ENCODE measurements around the gene AP3B1.
A peak's percentile ranks its signal among the peaks of the same experiment; 100 is the strongest.

Gene AP3B1, protein sequence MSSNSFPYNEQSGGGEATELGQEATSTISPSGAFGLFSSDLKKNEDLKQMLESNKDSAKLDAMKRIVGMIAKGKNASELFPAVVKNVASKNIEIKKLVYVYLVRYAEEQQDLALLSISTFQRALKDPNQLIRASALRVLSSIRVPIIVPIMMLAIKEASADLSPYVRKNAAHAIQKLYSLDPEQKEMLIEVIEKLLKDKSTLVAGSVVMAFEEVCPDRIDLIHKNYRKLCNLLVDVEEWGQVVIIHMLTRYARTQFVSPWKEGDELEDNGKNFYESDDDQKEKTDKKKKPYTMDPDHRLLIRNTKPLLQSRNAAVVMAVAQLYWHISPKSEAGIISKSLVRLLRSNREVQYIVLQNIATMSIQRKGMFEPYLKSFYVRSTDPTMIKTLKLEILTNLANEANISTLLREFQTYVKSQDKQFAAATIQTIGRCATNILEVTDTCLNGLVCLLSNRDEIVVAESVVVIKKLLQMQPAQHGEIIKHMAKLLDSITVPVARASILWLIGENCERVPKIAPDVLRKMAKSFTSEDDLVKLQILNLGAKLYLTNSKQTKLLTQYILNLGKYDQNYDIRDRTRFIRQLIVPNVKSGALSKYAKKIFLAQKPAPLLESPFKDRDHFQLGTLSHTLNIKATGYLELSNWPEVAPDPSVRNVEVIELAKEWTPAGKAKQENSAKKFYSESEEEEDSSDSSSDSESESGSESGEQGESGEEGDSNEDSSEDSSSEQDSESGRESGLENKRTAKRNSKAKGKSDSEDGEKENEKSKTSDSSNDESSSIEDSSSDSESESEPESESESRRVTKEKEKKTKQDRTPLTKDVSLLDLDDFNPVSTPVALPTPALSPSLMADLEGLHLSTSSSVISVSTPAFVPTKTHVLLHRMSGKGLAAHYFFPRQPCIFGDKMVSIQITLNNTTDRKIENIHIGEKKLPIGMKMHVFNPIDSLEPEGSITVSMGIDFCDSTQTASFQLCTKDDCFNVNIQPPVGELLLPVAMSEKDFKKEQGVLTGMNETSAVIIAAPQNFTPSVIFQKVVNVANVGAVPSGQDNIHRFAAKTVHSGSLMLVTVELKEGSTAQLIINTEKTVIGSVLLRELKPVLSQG

DNA sequence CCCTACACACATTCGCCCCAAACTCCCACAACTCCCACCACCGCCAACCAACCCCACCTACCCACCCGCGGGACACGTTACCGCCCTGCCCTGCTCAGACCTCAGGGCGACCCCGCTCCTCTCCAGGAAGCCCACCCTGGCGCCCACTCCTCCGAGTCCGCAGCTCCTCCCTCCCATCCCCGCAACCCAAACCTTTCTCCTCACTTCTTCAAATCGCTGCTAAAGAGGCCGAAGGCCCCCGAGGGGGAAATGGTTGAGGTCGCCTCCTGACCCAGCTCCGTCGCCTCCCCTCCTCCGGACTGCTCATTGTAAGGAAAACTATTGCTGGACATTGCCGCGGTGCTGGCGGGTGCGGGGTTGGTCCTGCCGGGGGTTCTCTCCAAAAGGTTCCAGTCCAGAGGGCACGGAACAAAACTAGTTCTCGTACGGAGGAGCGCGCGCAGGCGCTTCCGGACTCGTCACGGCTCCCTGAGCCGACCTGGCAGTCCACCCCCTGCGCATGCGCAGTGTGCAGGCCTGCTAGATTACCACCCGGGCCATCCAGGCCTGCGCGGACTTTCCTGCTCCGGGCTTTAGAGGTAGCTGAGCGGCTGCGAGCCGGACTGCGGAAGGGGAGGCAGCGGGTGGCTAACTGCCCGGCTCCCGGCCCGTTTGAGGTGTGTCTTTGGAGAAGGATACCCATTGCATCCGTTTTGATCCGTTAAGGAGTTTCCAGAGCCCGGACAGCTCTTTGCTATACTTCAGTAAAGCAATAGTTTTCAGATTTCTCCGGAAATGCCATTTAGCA, at the start of gene AP3B1:
Gene AP3B1 (minus strand): TSS at position 451 of the 787 bp plus-strand sequence. CDS start 119 bp downstream, at position 332.
- no peak for TF ChIP-seq ZNF274 (IDR thresholded peaks at IDR 0.05; ENCODE audit: low read depth, low read length)
- H3K4me3 ChIP-seq (ENCODE audit: low read length), result peak within 1 kb of the TSS; percentile 78

DNA sequence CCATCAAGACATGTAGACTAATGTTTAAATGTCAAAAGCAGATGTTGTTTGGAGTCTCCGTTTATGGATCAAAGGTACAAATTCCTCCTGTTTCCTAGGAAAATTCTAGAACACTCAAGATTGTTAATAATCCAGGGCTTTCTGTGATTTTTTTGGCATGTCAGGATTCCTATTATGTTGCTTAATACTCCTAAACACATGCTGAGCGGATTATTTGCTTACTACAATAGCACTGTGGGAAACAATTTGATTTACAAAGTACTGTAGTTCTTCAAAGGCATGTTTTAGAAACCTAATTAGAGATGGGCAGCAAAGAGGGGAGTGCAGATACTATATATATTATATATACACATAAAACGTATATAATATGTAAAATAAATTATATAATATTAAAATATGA, 46.9 kb upstream of the AP3B1 start:
- TF ChIP-seq ZNF274 (IDR thresholded peaks at IDR 0.05; ENCODE audit: low read depth, low read length), result no peak
- no peak overlapping the region for H3K4me3 ChIP-seq (ENCODE audit: low read length)

DNA sequence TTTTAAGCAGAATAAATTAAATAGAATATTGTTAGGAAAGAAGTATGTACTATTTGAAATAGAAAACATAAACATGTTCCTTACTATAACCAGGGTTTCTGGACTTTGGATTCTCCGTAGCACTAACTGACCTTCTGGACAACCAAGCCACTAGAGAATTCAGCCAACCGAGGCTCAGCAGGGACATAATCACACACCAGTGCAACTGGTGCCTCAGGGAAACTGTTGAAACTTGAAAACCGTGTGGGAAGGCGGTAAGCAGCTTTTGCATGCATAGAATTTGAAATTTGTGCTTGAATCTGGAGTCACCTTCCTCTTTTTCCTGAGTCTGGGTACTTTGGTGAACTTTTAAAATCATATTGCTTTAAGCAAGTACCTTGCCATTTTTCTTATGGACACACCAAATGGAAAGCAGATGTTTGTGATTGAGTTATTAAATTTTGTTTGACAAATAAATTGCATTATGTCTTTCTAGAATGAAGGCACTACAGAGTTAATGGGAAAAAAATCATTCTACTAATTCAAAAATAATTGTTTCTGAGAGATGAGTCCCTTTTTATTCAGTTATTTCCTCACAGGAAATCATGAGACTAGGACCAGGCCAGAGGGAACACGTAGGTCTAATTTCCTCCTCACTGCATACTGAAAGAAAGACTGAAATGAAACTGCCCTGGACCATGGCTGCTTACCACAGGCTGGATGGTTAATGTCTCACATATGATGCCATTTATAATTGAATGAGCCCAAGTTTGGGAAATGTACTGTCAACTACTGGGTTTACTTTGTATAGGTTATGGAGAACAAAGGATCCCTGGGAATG, 45.3 kb upstream of the AP3B1 start:
- no peak for TF ChIP-seq ZNF274 (IDR thresholded peaks at IDR 0.05; ENCODE audit: low read depth, low read length)
- H3K4me3 ChIP-seq (ENCODE audit: low read length), result no peak overlapping the region

DNA sequence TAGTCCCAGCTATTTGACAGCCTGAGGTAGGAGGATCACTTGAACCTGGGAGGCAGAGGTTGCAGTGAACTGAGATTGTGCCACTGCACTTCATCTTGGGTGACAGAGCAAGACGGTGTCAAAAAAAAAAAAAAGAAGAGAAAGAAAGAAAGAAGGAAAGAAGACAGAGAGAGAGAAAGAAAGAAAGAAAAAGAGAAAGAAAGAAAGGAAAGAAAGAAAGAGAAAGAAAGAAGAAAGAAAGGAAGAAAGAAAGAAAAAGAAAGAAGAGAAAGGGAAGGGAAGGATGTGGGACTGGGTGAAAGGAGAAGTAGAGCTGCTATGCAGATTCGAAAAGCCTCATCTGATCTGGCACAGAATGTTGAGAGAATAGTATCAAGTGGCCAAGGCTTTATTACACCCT, 42.2 kb upstream of the AP3B1 start:
- no peak overlapping the region for H3K4me3 ChIP-seq (ENCODE audit: low read length)
- no peak for TF ChIP-seq ZNF274 (IDR thresholded peaks at IDR 0.05; ENCODE audit: low read depth, low read length)

DNA sequence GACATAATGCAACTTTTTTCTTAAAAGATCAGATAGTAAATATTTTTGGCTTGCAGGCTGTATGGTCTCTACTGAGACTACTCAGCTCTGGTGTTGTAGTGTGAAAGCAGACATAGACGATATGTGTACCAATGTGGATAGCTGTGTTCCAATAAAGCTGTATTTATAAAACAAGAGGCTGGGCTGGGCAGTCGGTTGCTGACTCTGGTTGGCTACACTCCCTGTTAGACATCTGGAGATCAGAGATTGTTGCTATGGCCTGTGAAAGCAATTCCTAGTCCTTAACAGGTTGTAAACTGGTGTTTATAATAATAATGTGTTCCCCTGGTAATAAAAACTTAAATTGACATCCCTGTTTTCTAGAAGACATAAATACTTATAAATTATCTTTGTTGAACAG, 41.5 kb upstream of the AP3B1 start:
- H3K4me3 ChIP-seq (ENCODE audit: low read length), result no peak overlapping the region
- no peak for TF ChIP-seq ZNF274 (IDR thresholded peaks at IDR 0.05; ENCODE audit: low read depth, low read length)

DNA sequence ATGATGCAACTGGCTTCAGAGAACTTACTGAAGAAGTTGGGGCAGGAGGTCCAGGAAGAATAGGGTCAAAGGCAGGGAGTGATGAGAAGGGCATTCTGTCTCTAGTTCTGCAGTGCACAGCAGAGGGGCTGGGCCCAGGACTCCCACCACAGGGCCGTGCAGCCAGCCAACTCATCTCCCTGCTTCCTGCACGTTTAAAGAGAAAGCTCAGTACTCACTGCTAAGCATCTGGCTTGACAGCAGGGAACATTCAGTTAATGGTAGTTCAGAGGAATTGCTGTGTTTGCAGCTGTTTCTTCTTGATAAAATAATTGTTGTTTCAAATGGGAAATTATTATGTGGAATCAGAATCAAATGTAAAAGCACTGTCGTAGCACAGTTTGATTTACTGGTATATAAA, 40.3 kb upstream of the AP3B1 start:
- TF ChIP-seq ZNF274 (IDR thresholded peaks at IDR 0.05; ENCODE audit: low read depth, low read length), result no peak

DNA sequence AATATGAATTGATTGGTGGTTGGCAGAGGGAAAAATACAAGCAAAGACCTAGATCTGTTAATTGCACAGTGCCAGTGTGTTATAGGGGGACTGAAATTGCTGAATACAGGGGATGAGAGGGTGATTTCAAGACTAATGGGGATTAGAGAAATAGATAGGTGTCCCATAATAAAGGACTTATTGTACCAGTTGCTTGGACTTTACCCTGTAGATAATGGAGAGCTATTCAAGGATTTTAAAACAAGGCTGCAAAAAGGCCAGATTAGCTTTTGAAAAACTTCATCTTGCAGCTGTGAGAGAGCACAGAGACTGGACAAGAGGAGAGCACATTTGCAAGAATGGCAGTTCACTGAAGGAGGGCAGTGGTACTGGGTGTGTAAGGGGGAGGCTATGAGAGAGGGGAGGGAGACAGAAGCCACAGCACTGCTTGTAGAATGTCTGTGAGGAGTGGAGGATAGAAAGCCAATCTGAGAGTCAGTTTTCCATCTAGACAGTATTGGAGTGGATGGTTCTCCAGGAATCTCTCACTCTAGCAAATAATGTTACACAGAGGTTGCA, 37.1 kb upstream of the AP3B1 start:
- no peak for TF ChIP-seq ZNF274 (IDR thresholded peaks at IDR 0.05; ENCODE audit: low read depth, low read length)
- no peak overlapping the region for H3K4me3 ChIP-seq (ENCODE audit: low read length)

More for the DNA sequence above, 40.3 kb upstream of the AP3B1 start:
- no peak overlapping the region for H3K4me3 ChIP-seq (ENCODE audit: low read length)

DNA sequence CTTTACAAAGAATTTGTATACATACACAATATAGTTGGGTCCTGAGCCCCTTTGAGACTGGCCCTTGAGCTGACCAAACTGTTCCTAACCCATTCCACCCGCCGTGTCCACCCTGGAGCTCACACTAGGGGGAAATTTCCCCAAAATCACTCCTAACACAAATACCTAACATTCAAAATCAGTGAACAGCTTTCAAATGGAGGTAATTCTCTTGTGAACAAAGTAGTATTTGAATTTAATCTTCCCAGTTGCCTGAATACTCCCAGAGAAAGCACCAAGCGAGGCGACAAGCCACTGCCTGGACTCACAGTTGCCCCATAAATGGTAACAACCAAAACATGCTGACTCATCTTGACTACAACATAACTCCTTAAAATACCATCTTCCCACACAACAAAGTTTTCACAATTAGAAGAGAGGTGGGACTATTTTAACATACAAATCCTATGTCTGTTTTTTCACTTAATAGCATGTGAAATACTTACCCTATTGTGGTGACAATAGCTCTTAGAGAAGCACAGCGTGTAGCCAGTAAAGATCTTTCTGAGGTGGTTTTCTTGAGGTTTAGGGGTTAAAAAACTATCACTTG, 34.2 kb upstream of the AP3B1 start:
- no peak for TF ChIP-seq ZNF274 (IDR thresholded peaks at IDR 0.05; ENCODE audit: low read depth, low read length)
- H3K4me3 ChIP-seq (ENCODE audit: low read length), result no peak overlapping the region

DNA sequence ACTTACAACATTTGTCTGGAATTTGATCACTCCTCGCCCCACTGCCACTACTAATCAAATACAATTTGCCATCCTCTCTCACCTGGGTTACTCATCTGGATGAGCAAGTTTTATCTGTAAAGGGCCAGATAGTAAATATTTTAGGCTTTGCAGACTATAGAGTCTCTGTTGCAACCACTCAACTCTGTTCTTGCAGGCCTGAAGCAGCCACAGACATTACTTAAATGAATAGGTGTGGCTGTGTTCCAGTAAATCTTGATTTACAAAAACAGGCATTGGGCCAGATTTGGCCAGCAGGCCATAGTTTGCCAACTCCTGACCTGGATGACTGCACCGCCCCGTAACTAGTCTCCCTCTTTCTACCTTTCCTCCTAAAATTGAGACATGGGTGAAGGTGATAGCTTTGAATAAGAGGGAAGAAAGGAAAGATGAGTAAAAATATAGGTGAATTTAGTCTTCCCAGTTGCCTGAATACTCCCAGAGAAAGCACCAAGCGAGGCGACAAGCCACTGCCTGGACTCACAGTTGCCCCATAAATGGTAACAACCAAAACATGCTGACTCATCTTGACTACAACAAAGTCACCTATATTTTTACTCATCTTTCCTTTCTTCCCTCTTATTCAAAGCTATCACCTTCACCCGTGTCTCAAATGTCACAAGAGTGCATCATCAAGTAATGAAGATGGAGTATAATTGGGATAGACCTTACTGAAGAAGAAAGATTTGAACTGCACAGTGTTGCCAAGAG, 33.4 kb upstream of the AP3B1 start:
- TF ChIP-seq ZNF274 (IDR thresholded peaks at IDR 0.05; ENCODE audit: low read depth, low read length), result no peak
- no peak overlapping the region for H3K4me3 ChIP-seq (ENCODE audit: low read length)

DNA sequence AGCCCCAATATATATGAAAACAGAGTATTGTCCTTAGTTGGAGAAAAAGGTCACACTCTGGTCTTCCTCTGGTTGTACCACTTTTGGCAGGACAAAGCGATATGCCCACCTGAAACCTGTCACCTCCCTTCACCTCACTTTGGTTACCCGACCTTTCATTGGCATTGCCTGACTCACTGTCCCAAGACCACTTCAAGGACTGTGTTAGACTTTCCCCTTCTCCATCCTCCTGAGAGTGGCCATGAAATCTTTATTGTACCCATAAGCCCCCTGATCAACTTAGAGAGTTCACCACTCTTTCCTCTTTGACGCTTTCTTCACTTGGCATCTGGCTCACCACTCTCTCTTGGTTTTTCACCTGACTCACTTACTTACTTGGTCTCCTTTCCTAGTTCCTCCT, 32.4 kb upstream of the AP3B1 start:
- TF ChIP-seq ZNF274 (IDR thresholded peaks at IDR 0.05; ENCODE audit: low read depth, low read length), result no peak
- no peak overlapping the region for H3K4me3 ChIP-seq (ENCODE audit: low read length)

DNA sequence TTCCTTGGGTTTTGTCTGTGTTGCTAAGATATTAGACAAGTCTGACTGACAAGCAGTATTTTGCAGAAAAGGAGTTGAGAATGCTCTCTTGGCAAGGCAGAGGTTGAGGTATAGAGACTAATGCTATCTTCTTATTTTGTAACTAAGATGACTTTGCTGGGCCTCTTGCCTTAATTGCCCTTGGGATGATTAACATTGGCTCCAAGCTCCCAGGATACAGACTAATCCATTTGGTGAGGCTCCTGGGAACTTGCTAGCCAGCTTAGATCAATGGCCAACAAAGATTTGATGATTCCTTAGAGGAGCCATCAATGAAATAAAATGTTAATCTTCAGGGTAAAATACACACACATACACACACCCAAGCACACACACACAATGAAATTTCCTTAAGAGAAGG, 28.7 kb upstream of the AP3B1 start:
- TF ChIP-seq ZNF274 (IDR thresholded peaks at IDR 0.05; ENCODE audit: low read depth, low read length), result no peak
- H3K4me3 ChIP-seq (ENCODE audit: low read length), result no peak overlapping the region

DNA sequence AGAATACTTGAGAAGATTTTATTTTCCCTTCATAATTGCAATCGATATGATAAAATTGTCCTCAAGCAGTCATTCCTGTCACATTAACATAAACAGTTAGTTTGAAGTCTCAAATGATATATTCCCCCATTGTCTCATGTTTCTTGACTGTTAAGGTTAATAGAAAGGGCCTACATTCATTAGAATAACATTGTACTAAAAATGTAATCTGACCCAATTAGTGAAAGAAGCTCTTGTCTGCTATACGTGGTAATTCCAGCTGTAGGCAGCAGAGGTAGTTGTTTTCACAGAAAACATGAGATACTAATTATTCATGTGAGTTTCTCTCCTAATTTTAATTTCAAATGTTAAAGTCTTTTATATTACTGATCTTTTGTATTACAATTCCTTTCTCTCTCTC, 25.9 kb upstream of the AP3B1 start:
- TF ChIP-seq ZNF274 (IDR thresholded peaks at IDR 0.05; ENCODE audit: low read depth, low read length), result no peak
- H3K4me3 ChIP-seq (ENCODE audit: low read length), result no peak overlapping the region

All from GM08714 (cell line).